ENCODE results near the gene HOTAIR.

DNA sequence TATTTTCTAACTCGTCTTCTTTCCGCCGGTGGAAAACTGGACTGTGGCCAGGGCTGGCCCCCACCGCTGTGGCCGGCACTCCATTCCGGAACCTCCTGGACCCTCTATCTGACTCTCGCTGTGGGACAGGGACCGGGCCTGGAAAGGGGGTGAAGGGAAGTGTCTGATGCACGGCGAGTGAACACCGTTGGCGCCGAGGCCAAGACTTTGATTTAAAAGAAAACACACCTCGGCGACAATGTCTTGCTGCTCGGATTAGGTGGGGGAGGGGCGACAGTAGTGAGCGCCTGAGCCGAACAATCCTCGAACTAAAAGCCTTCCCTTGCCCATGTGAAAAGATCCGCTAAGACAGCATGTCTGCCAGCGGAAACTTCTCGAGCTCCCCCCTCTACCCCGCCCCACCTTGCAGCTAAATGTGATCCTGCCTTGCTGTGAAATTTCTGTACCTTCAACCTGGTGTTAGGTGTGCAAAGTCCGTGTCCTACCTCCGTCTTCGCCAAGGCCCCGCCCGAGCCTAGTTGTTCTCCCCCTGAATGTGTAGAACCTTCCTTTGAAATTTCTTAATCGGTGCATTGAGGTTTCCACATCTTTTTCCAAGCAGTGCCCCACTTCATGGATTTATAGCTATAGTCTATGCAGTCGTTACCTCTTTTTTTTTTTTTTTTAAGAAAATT, 862 bp upstream of the HOTAIR start:
- TF ChIP-seq, protein P1, sequence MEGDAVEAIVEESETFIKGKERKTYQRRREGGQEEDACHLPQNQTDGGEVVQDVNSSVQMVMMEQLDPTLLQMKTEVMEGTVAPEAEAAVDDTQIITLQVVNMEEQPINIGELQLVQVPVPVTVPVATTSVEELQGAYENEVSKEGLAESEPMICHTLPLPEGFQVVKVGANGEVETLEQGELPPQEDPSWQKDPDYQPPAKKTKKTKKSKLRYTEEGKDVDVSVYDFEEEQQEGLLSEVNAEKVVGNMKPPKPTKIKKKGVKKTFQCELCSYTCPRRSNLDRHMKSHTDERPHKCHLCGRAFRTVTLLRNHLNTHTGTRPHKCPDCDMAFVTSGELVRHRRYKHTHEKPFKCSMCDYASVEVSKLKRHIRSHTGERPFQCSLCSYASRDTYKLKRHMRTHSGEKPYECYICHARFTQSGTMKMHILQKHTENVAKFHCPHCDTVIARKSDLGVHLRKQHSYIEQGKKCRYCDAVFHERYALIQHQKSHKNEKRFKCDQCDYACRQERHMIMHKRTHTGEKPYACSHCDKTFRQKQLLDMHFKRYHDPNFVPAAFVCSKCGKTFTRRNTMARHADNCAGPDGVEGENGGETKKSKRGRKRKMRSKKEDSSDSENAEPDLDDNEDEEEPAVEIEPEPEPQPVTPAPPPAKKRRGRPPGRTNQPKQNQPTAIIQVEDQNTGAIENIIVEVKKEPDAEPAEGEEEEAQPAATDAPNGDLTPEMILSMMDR (IDR thresholded peaks at IDR 0.05), result no peak
- TF ChIP-seq POLR2A (IDR thresholded peaks at IDR 0.05), result no peak
